Right renal pelvis (tissue), 4 donors: ENCODE data around the gene CPED1. TPM values are rescaled to one million over a fixed set of nuclear protein-coding genes. Genes with fewer than 3 reads are reported as not detected.
"Not testable (repeated sequence)": the region's sequence is repeated elsewhere in the genome, so short reads cannot be mapped to it uniquely, and the experiment has no call there.

Experiments
- DNase-seq, 4 donors: peaks; one replicate each; pipeline ENCODE4 v3.0.0-alpha.2; 2013; ENCODE audit warnings: low read depth in 4 of 4, low spot score in 3 of 4, missing footprints in 1 of 4
- polyA plus RNA-seq, 4 donors: library from polyadenylated mRNA; unstranded; fragments of 120-200 nt; gene quantifications; one replicate each; pipeline ENCODE4 v1.2.1, GENCODE V29; 2013; ENCODE audit not compliant: insufficient read length in 4 of 4

CPED1 gene
- polyA plus RNA-seq, 4 donors: 30.1 to 48.9 (median 43.6) TPM

- DNase-seq: no peak
Observed at GRCh38 chr7:121301446-121302213, 313.1 kb downstream of the CPED1 start.

DNA sequence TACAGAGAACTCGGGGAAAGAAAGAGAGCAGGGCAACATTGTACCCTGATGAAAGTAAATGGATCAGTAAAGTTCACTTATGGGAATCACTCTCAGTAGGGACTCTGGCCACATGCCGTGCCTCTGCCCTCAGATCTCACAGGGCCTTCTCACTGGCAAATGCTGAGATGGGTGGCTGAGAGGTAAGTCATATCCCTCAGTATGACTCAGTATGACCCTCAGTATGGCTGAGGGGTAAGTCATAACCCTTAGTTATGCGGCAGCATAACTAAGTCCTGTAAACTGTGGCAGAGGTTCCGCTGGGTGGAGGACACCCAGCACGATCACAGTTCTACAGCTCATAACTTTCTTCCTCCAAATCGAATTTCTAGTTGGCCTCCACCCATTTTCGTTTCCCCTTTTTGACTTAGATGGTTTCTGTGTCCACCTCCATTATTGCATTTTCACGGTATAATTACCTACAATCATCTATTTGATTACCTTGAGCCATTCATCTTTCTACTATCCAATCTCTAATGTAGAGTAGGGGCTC lies 313.8 kb downstream of the CPED1 start:
- no peak for DNase-seq

- DNase-seq: no peak
Observed at GRCh38 chr7:121303422-121304101, 315.1 kb downstream of the CPED1 start.

GRCh38 chr7:121304102-121304658 lies 315.7 kb downstream of the CPED1 start:
- DNase-seq: no peak

DNA sequence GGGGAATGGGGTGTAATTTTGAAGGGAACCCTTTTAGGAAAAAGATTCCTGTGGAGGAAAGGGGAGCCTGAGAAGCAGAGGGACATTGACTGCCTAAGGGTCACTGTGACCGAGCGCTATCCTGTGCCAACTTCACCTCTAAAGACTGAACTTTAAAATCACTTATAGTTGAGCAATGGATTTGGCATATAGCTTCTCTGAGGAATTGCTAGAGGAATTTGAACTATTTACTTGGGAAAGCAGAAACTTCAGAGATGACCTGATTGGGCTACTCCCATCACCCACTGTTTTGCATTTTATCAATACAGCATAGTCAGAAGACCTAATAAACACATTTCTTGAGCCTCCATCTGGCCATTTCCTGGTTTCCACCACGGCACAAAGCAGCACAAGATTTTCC lies 316.6 kb downstream of the CPED1 start:
- no peak for DNase-seq

DNA sequence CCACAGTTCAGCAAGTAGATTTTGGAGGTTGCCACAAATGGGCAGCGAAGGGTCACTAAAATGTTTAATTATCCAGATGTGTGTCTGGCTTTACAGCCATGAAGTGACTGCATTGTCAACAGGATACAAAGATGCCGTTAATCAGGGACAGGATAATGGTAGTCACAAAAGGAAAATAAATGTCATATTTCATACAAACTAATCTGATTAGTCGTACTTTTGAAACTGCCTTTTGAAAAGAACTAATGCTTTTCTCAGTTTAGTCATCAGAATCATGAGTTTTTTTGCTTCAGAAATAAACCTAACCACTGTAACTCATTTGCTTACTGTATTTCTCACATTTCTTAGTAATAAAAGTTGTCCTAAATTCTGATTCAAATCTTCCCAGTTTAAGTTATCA lies 318.1 kb downstream of the CPED1 start:
- DNase-seq: no peak

GRCh38 chr7:121307021-121307574 lies 318.6 kb downstream of the CPED1 start:
- DNase-seq: no peak

DNA sequence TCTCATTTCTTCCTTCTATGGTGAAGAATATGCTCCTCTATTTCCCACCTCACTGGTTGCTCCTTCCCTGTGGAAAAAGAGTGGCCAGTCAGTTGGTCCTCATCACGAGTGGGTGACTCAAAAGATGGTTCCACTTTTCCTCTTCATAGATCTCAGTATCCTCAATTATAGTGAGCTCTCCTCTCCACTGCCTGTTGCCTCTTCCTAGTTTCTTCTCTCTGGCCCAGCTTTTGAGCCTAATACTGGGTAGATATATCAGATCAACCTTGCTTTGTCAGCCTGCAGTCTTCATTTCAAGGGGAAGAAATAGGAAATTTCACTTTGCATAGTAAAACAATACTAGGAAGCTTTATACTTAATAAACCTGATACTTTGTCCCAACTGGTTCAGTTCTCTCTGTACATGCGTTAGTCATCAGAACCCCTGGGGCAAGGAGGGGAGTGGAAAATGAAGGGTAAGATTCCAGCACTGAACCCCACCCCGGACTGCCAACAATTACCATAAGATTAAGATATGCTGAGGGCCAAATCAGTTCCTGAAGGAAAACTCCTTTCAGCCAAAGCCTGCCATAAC lies 324.8 kb downstream of the CPED1 start:
- no peak for DNase-seq

- no peak for DNase-seq
Observed at GRCh38 chr7:121313793-121314676, 325.5 kb downstream of the CPED1 start.

GRCh38 chr7:121315170-121315569 lies 326.7 kb downstream of the CPED1 start:
- DNase-seq: not testable (repeated sequence)

DNA sequence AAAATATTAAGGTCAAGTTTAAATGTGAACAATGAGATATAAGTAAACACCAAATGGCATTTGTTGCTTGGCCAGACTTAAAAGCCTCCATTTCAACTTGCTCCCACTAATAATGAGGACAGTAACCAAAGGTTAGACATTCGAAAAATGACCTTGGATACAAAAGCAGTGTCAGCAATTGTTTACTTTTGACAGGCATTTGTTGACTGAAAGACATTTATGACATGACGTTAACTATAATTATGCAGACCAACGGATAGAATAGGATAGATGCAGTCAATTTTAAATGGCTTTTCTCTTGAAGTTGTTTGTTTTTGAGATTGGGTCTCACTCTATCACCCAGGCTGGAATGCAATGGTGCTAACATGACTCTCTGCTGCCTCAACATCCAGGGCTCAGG lies 333.9 kb downstream of the CPED1 start:
- DNase-seq: no peak

DNA sequence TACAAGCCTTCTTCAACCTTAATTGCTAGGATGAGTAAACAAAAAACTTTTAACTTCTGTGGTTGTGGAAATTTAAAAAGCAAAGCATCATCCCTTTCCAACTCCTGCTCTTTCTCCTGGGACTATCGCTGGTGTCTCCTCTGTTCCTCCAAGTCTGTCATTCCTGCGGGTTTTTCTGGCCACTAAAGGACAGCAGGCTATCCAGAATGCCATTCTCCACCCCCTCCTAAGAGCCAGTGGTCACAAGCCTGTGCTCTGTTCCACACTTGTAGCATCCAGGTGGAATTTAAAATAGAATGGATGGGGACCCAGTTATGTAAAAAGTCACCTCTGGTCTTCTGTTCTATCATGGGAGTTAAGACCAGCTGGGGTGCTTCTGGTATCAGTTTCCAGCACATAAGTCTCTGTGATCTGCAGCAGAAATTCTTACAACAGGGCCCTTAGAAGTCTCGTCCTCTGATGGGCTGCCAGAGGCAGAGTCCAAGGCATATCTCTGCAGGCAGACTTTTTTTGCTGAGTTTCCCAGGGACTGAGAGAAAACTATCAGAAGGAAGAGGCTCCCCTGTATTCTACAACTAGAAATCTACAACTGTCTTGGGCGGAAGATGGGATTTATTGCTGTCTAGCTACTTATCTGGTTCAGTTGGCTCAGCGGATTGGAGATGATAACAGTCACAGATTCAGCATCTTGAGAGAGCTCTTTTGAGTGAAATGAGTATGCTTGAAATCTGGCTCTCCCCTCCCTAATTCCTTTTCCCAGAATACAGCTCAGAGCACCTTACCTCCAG lies 335.2 kb downstream of the CPED1 start:
- no peak for DNase-seq

DNA sequence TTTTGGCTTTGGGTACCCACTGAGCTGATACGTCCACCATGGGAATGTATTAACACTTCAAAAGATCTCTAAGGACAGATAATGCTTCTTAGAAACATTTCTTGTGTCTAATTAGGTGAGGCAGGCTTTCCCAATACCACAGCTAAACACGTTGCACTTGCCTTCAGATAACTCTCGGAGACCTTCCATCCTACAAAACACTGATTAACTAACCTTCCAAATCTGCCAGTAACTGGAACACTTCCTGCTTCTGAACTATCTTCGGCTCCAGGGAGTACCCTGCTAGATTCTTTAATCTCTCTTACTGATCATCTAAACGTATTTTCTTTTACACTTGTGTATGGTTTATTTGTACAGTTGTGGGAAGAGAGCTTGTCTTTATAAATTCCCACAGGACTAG lies 339.2 kb downstream of the CPED1 start:
- no peak for DNase-seq

DNA sequence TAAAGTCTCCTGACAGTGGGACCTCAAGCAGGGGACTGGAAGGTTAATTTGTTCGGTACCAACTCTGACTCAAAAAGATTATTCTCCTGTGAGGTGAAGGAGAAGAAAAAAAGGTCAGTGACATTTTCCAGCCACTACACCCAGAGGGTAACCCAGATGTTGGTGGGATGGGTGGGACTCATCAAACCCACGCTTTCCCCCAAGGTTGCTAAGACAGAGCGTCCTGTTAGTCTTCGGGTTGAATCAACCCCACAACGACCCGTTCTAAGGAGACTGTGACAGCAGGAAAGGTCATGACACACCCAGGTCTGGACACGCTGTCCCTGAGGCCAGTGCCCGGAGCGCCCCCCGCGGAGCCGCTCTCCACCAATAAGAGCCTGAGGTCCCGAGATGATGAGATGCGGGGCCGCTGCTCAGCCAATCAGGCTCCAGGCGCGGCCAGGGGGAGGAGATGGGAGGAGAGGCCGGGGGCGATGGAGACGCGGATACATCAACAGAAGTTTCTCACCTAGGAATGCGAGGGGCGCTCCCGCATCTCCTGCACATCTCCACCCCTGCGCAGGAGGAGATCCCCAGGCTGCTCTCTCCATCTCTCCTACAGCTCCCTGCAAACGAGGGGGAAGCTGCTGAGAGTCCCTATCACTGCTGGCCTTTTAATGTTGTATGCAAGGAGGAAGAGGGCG lies 340.1 kb downstream of the CPED1 start, which contains the start of gene WNT16:
TSS of gene WNT16 (plus strand) at position 493 of the 683 bp plus-strand sequence. CDS start 293 bp downstream, outside the sequence.
- no peak for DNase-seq

- no peak for DNase-seq
Observed at GRCh38 chr7:121329191-121330052, 340.9 kb downstream of the CPED1 start.

- DNase-seq: no peak
Observed at GRCh38 chr7:121330053-121330833, 341.7 kb downstream of the CPED1 start.

- DNase-seq: no peak
Observed at GRCh38 chr7:121331048-121331447, 342.5 kb downstream of the CPED1 start.
